Right cardiac atrium (tissue), 5 donors: ENCODE measurements around the gene LARP4B. TPM values are rescaled to one million over a fixed set of nuclear protein-coding genes. Genes with fewer than 3 reads are reported as not detected.
A peak's percentile ranks its signal among the peaks of the same experiment; 100 is the strongest.

Experiments
- ATAC-seq, 2 donors: fragments of 200-7000 bp; cut with Tn5 transposase; one replicate each; pipeline versions ENCODE4 v1.8.0 to v1.9.1; 2020; ENCODE audit warnings: moderate library complexity in 2 of 2, mild to moderate bottlenecking in 1 of 2
- DNase-seq, 3 donors: peaks; one replicate each; pipeline ENCODE4 v3.0.0-alpha.2; 2020
- H3K27ac ChIP-seq: one replicate; pipeline ENCODE4 v1.5.1; 2013; ENCODE audit warnings: mild to moderate bottlenecking, low read length, control low read depth, moderate library complexity
- H3K27me3 ChIP-seq: one replicate; pipeline ENCODE4 v1.6.1; 2013; ENCODE audit not compliant: control insufficient read depth, insufficient read depth
- H3K4me1 ChIP-seq: one replicate; pipeline ENCODE4 v1.6.1; 2013; ENCODE audit warnings: low read length; ENCODE audit not compliant: control insufficient read depth, insufficient read depth
- H3K4me3 ChIP-seq: one replicate; pipeline ENCODE4 v1.5.1; 2013; ENCODE audit warnings: low read length, control low read depth
- H3K9me3 ChIP-seq: one replicate; pipeline ENCODE4 v1.6.1; 2013; ENCODE audit warnings: low read length; ENCODE audit not compliant: control insufficient read depth
- WGBS: extraction: QIAGEN DNeasy Blood & Tissue Kit; methylation state at CpG from one replicate; pipeline ENCODE4 v1.1.7; 2013; 5-methylcytosine and 5-hydroxymethylcytosine counted together
- intact Hi-C, 4 donors: fragments of 100-400 bp; cut with DNase I; formaldehyde crosslinking; loops; one replicate each; pipeline versions ENCODE4 v1.11.0 to v1.14.0; 2022 to 2023
- polyA plus RNA-seq: library from polyadenylated mRNA; stranded (reverse); fragments of 200-250 nt; gene quantifications from one replicate; pipeline ENCODE4 v1.2.3, GENCODE V29; 2013
- total RNA-seq, 4 donors: library from RNA; stranded (reverse); fragmentation: NEBNext Ultra II Directional; extraction: Animal tissue kit (Norgen Biotek cat#: 25700); gene quantifications; one replicate each; pipeline ENCODE4 v1.2.1, GENCODE V29; 2021
- donor health status: healthy with polysubstance abuse.
- donor health status: DM: no; HTN: yes; CAD: no.
- donor health status: DM: no; HTN: no; CAD: no.
- donor health status: DM: no; HTN: yes; CAD: no; lungs with severe emphysema.
- donor health status: DM: yes; HTN: yes; CAD: no.

LARP4B gene
- total and polyA plus RNA-seq, 5 donors: 12.1 to 59.3 (median 49.2) TPM

GRCh38 chr10:924524-924859 is 7.0 kb downstream of the LARP4B start:
- ATAC-seq (no peak), DNase-seq (no peak)
- Histone ChIP-seq H3K27me3 (no peaks in the 10 kb centered on the region), H3K4me1 (peaks cover 7% of the 10 kb centered on the region), H3K9me3 (no peaks in the 10 kb centered on the region), H3K27ac (no peak overlapping the region), H3K4me3 (no peak overlapping the region)
- intact Hi-C loops: no loop called here
- 88% methylated on average over 4 of the region's 4 CpGs for WGBS

- H3K27ac ChIP-seq: no peak overlapping the region
- intact Hi-C loops: no loop called here
- H3K4me1 ChIP-seq: peaks cover 9% of the 10 kb centered on the region
- H3K27me3 ChIP-seq: no peaks in the 10 kb centered on the region
- no peaks in the 10 kb centered on the region for H3K9me3 ChIP-seq
- 88% methylated on average over 8 of the region's 8 CpGs for WGBS
- no peak for ATAC-seq
- H3K4me3 ChIP-seq: no peak overlapping the region
- no peak for DNase-seq
Measured at GRCh38 chr10:923844-924523, 7.5 kb downstream of the LARP4B start.

- peaks cover 8% of the 10 kb centered on the region for H3K4me1 ChIP-seq
- peak; percentile 27 to 30 for ATAC-seq
- H3K4me3 ChIP-seq: no peak overlapping the region
- no peaks in the 10 kb centered on the region for H3K9me3 ChIP-seq
- no peaks in the 10 kb centered on the region for H3K27me3 ChIP-seq
- WGBS: 86% methylated on average over 14 of the region's 14 CpGs
- H3K27ac ChIP-seq: no peak overlapping the region
- intact Hi-C loops: no loop called here
- no peak for DNase-seq
Measured at GRCh38 chr10:921471-922414, 9.8 kb downstream of the LARP4B start.

DNA sequence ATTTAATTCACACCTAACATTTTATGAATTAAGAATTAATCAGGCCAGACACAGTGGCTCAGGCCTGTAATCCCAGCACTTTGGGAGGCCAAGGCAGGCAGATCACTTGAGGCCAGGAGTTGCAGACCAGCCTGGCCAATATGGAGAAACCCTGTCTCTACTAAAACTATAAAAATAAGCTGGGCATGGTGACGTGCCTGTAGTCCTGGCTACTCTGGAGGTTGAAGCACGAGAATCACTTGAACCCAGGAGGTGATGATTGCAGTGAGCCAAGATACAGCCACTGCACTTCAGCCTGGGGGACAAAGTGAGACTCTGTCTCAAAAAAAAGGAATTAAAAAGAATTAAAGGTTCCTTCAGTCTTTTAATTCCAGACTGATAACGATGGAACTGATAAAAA is 11.1 kb downstream of the LARP4B start:
- intact Hi-C loops: no loop called here
- Histone ChIP-seq H3K27me3 (no peaks in the 10 kb centered on the region), H3K4me3 (no peak overlapping the region), H3K4me1 (peaks cover 4% of the 10 kb centered on the region), H3K27ac (no peak overlapping the region), H3K9me3 (no peaks in the 10 kb centered on the region)
- 58% methylated on average over 3 of the region's 3 CpGs for WGBS
- DNase-seq (no peak), ATAC-seq (peak; percentile 41 to 47)

DNA sequence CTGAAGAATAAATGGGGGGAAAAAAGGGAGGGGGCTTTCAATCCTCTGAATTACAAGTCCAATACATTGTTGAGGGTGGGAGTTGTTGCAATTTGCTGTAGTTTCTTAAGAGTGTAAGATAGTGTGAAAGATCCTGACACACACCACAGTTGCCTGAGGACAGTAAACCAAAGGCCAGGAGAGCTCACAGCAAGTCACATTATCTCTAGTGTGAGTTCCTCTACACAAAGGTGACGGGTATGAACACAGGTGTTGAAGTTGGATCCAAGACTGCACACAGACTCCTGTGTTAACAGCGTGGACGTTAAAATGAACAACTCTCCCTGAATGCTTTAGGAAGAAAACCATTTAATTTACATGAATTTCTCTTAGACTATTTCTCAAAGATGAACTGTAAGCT is 12.0 kb downstream of the LARP4B start:
- no peak overlapping the region for H3K4me3 ChIP-seq
- ATAC-seq: peak in 1 of 2 donors; percentile 28
- H3K4me1 ChIP-seq: peaks cover 4% of the 10 kb centered on the region
- intact Hi-C loops: no loop called here
- WGBS: 69% methylated on average over 3 of the region's 3 CpGs
- H3K27me3 ChIP-seq: no peaks in the 10 kb centered on the region
- no peaks in the 10 kb centered on the region for H3K9me3 ChIP-seq
- no peak overlapping the region for H3K27ac ChIP-seq
- no peak for DNase-seq

- intact Hi-C loops: no loop called here
- Histone ChIP-seq H3K27me3 (no peaks in the 10 kb centered on the region), H3K4me1 (peaks cover 4% of the 10 kb centered on the region), H3K4me3 (no peak overlapping the region), H3K9me3 (no peaks in the 10 kb centered on the region), H3K27ac (no peak overlapping the region)
- DNase-seq (no peak), ATAC-seq (no peak)
- 97% methylated on average over 3 of the region's 3 CpGs for WGBS
Measured at GRCh38 chr10:917999-918398, 13.5 kb downstream of the LARP4B start.

- intact Hi-C loops: no loop called here
- Histone ChIP-seq H3K9me3 (no peaks in the 10 kb centered on the region), H3K27me3 (no peaks in the 10 kb centered on the region), H3K27ac (no peak overlapping the region), H3K4me3 (no peak overlapping the region), H3K4me1 (peaks cover 4% of the 10 kb centered on the region)
- DNase-seq: no peak
- 97% methylated on average over 3 of the region's 3 CpGs for WGBS
- no peak for ATAC-seq
Measured at GRCh38 chr10:917416-917720, 14.1 kb downstream of the LARP4B start.

- no peak for ATAC-seq
- no peak overlapping the region for H3K4me3 ChIP-seq
- intact Hi-C loops: no loop called here
- no peak overlapping the region for H3K27ac ChIP-seq
- H3K27me3 ChIP-seq: no peaks in the 10 kb centered on the region
- 97% methylated on average over 7 of the region's 7 CpGs for WGBS
- peaks cover 4% of the 10 kb centered on the region for H3K4me1 ChIP-seq
- H3K9me3 ChIP-seq: no peaks in the 10 kb centered on the region
- no peak for DNase-seq
Measured at GRCh38 chr10:916716-917415, 14.6 kb downstream of the LARP4B start.

DNA sequence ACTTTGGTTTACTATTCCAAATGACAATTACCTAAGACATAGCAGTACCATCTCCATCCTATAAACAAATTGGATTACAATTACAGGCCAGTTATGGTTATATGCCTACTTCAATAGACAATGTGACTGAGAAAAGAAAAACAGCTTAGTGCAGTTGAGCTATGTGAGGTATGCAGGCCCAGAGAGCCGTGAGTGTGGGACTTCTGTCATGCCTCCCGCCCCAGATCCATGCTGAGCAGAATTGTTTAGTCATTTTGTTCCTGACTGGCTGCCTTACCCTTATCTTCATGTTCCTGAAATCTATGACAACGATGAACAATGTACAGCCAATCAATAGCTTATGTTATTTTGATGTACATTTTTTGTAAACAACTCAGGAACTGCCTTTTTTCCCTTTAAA is 21.7 kb downstream of the LARP4B start:
- H3K9me3 ChIP-seq: no peaks in the 10 kb centered on the region
- H3K4me1 ChIP-seq: peaks cover 6% of the 10 kb centered on the region
- intact Hi-C loops: no loop called here
- no peak overlapping the region for H3K4me3 ChIP-seq
- WGBS: 42% methylated on average over 3 of the region's 3 CpGs
- ATAC-seq: peak; percentile 56 to 72
- DNase-seq: no peak
- no peaks in the 10 kb centered on the region for H3K27me3 ChIP-seq
- H3K27ac ChIP-seq: peak overlapping the region; percentile 55

DNA sequence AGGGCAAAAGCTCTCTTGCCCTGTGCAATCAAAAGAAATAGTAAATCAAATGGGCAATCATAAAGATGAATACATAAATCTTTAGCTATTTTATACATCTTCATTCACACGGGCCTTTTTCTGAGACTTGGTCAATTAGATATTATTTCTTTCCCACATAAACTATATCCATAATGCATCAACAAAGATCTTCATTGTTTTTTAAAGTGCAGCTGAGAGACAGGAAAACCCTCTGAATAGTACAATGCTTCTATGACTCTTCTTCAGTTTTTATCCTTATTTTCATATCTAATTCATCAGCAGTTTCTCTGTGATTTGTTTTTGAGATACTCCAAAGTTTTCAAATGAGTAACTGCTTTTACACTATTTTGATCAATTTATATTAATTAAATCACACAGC is 25.5 kb downstream of the LARP4B start:
- H3K4me3 ChIP-seq: no peak overlapping the region
- no peaks in the 10 kb centered on the region for H3K9me3 ChIP-seq
- ATAC-seq (no peak), DNase-seq (no peak)
- intact Hi-C loops: no loop called here
- no peaks in the 10 kb centered on the region for H3K27me3 ChIP-seq
- WGBS: 68% methylated on average over 1 of the region's 1 CpG
- no peak overlapping the region for H3K27ac ChIP-seq
- H3K4me1 ChIP-seq: peaks cover 8% of the 10 kb centered on the region

GRCh38 chr10:905503-905902 is 26.0 kb downstream of the LARP4B start:
- DNase-seq (no peak), ATAC-seq (peak in 1 of 2 donors; percentile 45)
- H3K4me1 ChIP-seq: peaks cover 8% of the 10 kb centered on the region
- no peaks in the 10 kb centered on the region for H3K27me3 ChIP-seq
- 44% methylated on average over 3 of the region's 3 CpGs for WGBS
- H3K9me3 ChIP-seq: no peaks in the 10 kb centered on the region
- intact Hi-C loops: no loop called here
- no peak overlapping the region for H3K4me3 ChIP-seq
- H3K27ac ChIP-seq: no peak overlapping the region
